IMR-90 (cell line): ENCODE data around the gene FNTB.

Source experiments
- BHLHE40 ChIP-seq: fragments of 150-350 bp; IDR thresholded peaks from 2 replicates; pipeline ENCODE4 v1.6.1; 2016; ENCODE audit warnings: mild to moderate bottlenecking, low read depth, low read length
- CTCF ChIP-seq: conservative IDR thresholded peaks from 2 replicates; pipeline ENCODE4 v1.5.1; 2012; ENCODE audit warnings: mild to moderate bottlenecking, low read depth, low read length, improper control_type of control experiment
- ELK1 ChIP-seq: fragments of 150-350 bp; IDR thresholded peaks from 2 replicates; pipeline ENCODE4 v1.6.1; 2016; ENCODE audit warnings: low read depth, mild to moderate bottlenecking, low read length, moderate library complexity, borderline replicate concordance
- MAFK ChIP-seq: IDR thresholded peaks from 2 replicates; pipeline ENCODE4 v1.6.1; 2012; ENCODE audit warnings: low read depth, low read length, improper control_type of control experiment
- MXI1 ChIP-seq: IDR thresholded peaks from 2 replicates; pipeline ENCODE4 v1.6.1; 2012; ENCODE audit warnings: low read depth, mild to moderate bottlenecking, low read length, moderate library complexity, borderline replicate concordance
- NFE2L2 ChIP-seq: fragments of 150-350 bp; IDR thresholded peaks from 2 replicates; pipeline ENCODE4 v1.6.1; 2016; ENCODE audit warnings: low read depth, mild to moderate bottlenecking, low read length
- POLR2A ChIP-seq: IDR thresholded peaks from 2 replicates; pipeline ENCODE4 v1.6.1; 2012; ENCODE audit warnings: mild to moderate bottlenecking, low read depth, low read length
- RAD21 ChIP-seq: IDR thresholded peaks from 2 replicates; pipeline ENCODE4 v1.6.1; 2012; ENCODE audit warnings: low read length, improper control_type of control experiment
- SMC3 ChIP-seq: fragments of 150-350 bp; IDR thresholded peaks from 2 replicates; pipeline ENCODE4 v1.6.1; 2016; ENCODE audit warnings: low read depth, mild to moderate bottlenecking, antibody characterized with exemption, low read length, moderate library complexity
- USF2 ChIP-seq: fragments of 150-350 bp; IDR thresholded peaks from 2 replicates; pipeline ENCODE4 v1.6.1; 2017; ENCODE audit warnings: mild to moderate bottlenecking, antibody characterized with exemption, low read length, low read depth

GRCh38 chr14:64968651-64969050 lies 18.0 kb upstream of the FNTB start:
- TF ChIP-seq CTCF: no peak
- no peak for TF ChIP-seq ELK1
- TF ChIP-seq MAFK: no peak
- TF ChIP-seq POLR2A: no peak
- TF ChIP-seq BHLHE40: no peak
- no peak for TF ChIP-seq SMC3
- no peak for TF ChIP-seq USF2
- no peak for TF ChIP-seq RAD21
- TF ChIP-seq MXI1: no peak
- TF ChIP-seq NFE2L2: no peak
